ENCODE results near the gene ARHGAP23.
"Not testable (repeated sequence)": the region's sequence is repeated elsewhere in the genome, so short reads cannot be mapped to it uniquely, and the experiment has no call there.

The ARHGAP23 gene

DNA sequence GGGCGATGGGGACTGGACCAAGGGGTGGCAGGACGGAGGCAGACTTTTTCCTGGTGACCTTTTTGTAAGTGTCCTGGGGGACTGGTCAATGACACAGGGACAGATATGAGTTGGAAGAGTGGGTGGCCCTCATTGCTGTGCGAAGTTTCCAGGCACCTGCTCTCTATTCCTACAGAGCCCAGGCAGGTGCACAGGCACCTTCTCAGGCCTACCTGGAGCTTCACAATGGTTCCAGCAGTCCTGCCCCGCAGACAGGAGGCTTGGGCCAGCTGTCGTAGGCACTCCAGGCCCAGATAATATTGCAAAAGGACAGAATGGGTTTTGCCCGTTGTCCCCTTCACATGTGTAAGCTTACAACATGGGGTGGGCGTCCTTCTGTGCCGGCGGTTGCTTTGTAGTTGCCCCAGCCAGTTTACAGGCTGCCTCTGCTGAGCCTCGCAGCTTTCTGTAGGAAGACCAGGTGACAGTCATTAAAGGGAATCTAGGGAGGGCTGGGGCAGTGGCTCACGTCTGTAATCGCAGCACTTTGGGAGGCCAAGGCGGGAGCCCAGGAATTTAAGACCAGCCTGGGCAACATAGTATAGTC, 84.3 kb downstream of the ARHGAP23 start:
- no peak for DNase-seq (ENCODE audit: low read depth in 3 of 3)

DNA sequence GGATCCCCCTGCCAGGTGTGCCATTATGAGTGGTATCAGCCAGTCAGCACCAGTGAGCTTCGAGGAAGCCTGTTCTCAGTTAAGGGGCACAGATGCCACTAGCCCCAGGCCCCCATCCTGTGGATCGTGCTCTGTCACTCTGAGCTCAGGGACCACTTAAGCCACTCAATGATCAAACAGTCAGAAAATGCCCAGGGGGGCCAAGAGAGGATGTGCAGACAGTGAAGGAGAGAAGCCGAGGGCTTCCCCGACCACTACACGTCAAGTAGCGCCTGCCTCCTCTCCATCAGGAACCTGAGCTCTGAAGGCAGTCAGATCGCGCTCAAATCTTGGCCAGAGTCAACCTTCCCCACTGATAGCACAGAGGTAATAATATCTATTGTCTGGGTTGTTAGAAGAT, 98.3 kb downstream of the ARHGAP23 start:
- not testable (repeated sequence) for DNase-seq (ENCODE audit: low read depth in 3 of 3)

DNA sequence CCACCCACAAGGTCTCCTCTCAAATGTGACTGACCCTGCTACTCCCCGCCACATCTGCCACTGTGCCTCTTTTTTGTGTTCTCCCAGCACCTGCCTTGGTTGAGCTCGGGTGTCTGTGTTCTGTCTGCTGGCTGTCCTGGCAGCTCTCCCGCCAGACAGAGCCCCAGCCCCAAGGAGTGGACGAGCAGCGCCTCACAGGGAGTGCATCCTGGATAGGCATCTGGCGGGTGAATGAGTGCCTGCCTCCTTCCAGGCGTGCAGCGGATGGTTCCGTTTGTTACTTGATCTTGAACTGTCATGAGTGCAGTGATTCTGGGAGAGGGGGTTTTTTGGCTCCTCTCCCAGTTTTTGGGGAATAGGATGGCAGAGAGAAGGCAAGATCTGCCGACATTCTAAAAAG, 99.9 kb downstream of the ARHGAP23 start:
- DNase-seq (ENCODE audit: low read depth in 3 of 3): not testable (repeated sequence)

DNA sequence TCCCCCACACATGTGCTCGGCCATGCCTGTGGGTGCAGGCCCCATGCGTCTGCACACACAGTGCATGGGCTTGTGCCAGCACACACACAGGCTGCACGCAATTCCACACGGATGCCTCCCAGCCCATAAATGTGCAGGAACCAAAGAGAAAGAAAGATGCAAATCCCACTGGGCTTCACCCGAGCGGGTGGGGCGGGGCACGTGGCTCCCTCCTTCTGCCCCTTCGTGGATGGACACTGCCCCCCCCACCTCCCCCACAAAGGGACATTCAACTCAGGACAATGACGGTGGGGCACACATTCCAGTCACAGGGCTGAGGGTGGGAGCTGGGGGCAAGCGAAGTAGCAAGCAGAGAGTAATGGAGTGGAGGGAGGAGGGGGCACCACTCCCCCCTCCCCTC, 102.6 kb downstream of the ARHGAP23 start:
- not testable (repeated sequence) for DNase-seq (ENCODE audit: low read depth in 3 of 3)

DNA sequence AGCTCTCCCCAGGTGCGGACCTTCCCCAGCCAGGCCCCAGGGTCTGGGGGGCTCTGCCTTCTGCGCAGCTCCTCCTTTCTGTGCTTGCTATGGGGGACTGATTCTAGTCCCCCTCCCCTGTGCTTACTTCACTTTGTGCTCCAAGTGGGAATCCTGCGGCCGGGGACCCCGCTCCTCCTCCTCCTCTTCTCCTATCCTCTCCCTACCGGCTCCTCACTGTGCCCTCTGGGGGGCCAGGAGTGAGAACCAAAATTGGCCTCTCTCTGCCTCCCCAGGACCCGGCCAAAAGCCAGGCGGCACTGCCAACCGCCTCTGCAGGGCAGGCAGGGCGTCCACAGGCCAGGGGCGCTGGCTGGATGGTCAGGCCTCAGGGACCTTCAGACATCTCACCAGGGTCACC, 103.5 kb downstream of the ARHGAP23 start:
- DNase-seq (ENCODE audit: low read depth in 3 of 3): not testable (repeated sequence)

DNA sequence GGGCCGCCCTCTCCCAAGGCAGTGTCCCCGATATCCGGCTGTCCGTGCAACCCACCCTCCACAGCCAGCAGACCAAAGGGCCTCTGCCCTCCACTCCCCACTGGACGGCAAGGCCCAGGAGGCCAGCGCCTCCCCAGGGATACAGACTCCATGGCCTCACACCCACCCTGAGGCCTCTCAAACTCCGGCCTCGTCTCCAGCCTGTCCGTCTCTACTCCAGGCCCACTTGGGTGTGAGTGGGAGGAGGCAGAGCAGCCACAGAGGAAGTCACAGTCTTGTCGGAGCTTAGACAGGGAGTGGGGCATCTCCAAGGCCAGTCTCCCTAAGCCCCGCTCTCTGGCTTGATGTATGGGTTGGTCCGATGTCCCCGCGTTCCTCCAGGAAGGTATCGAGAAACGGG, 104.2 kb downstream of the ARHGAP23 start:
- DNase-seq (ENCODE audit: low read depth in 3 of 3): no peak

DNA sequence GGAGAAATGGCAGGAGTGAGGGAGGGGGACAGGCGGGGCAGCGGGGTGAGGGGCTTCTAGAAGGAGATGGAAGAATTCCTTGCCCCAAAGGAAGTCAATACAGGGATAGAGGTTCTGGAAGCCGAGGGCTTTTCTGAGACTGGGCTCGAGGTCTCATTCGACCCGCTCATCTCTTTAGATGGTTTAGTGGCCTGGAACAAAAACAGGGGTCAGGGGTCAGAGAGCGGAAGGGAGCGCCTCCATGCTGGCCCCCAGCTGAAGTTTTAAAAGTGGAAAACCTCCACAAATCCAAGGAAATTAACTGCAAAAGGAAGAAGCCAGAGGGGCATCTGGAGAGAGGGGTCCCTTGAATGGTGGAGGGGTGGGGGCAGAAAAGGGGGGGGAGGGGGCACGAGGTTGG, 105.0 kb downstream of the ARHGAP23 start:
- DNase-seq (ENCODE audit: low read depth in 3 of 3): no peak

DNA sequence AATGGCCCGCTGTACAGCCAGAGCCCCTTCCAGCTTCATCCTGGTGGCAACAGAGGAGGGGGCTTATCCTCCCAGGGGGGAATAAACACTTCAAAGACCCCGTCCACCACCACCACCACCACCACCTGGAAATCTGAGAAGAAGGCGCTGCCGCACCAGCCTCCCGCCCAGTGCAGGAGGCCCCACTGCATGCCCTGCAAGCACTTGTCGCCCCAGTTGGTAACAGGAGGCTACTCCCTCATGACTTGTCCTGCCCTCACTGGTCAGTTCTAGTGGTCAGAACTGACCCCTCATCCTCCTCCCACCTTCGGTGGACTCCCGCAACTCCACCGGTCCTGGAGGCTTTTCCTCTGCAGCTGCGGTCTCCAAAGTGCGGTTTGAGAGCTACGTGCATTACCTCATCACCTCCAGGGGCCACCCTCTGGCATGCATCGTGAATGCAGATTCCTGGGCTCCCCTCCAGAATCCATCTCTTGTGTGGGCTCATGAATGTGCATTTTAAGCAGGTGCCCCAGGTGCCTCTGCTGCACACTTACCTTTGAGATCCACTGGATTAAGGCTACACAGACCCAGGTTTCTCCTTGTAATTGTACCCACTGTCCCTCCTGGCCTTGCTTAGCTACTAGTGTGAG, 105.7 kb downstream of the ARHGAP23 start:
- no peak for DNase-seq (ENCODE audit: low read depth in 3 of 3)

DNA sequence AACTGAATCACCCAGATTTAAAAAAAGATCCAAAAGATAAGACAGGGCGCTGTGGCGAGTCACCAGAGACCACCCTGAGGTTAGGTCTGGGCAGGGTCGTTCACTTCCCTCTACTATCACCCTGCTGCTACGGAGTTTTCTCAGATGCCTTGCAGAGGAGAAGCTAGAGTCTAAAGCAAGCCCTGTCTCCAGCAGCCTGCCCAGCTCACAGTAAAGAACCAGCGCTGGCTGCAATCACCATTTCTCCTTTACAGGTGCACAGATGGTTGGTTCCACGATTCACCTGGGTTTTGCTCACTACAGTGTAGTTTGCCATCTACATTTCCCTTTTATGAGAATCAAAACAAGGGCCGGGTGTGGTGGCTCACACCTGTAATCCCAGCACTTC, 106.2 kb downstream of the ARHGAP23 start:
- no peak for DNase-seq (ENCODE audit: low read depth in 3 of 3)

DNA sequence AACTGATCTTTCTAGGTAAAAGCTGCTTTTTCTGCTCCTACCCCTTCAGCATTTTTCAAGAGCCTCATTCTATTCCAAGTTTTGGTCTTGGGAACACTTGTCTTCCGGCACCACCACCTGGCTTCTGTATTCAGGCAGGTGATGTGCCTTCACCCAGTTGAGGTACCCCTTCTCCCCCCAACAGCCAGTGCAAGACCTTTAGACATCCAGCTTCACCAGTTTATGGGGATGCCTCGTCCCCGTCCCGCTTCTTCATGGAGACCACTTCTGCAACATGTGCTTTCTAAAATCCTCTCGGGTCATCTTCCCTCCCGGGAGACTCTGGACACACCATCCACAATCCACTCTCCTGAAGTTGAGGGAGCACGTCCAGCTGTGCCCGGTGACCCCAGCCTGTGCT, 107.6 kb downstream of the ARHGAP23 start:
- no peak for DNase-seq (ENCODE audit: low read depth in 3 of 3)

DNA sequence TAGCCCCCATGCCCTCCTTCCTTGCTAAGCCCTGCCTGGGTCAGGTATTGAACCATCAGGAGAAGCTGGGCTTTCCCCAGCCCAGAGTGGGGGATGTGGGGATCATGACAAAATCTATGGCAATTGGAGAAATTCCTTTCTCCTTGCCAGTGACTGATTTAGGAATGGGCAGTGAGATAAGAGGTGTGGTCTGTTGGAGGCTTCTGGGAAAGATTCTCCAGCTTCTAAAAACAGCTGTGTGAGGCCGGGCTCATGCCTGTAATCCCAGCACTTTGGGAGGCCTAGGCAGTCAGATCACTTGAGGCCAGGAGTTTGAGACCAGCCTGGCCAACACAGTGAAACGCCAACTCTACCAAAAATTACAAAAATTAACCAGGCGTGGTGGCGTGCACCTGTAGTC, 108.4 kb downstream of the ARHGAP23 start:
- no peak for DNase-seq (ENCODE audit: low read depth in 3 of 3)

DNA sequence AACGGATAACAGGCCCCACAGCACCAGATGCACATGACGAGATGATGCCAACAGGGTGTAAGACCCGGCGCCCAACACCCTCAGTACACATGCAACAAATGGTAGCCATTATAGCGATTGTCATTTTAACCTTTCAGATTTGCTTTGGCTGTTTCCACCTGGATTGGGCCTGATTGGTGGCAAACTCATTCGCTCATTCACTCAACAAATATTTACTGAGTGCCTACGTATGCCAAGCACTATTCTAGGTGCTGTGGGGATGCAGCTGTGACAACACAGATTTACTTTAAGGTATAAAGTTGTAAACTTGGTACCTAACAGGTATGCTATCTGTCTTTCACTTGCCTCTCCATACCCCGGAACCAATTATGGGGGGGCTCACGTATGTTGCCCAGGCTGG, 110.6 kb downstream of the ARHGAP23 start:
- DNase-seq (ENCODE audit: low read depth in 3 of 3): no peak

DNA sequence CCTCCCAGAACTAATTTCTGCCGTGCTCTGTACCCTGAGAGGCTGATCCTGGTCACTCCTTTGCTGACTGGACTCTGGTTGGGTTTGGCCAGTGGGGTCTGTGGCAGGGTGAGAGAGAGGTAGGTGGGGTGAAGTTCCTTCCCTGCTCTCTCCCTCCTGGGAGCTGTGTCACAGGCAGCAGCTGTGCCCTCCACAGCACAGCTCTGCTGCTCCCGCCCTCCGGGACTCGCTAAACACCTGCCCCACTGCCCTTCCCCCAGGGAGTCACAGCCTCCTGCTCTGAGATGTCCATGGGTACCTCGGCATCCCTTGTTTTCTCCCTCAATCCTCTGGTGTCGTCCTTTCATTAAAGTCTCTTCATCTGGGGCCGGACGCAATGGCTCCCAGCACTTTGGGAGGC, 111.1 kb downstream of the ARHGAP23 start:
- DNase-seq (ENCODE audit: low read depth in 3 of 3): no peak

DNA sequence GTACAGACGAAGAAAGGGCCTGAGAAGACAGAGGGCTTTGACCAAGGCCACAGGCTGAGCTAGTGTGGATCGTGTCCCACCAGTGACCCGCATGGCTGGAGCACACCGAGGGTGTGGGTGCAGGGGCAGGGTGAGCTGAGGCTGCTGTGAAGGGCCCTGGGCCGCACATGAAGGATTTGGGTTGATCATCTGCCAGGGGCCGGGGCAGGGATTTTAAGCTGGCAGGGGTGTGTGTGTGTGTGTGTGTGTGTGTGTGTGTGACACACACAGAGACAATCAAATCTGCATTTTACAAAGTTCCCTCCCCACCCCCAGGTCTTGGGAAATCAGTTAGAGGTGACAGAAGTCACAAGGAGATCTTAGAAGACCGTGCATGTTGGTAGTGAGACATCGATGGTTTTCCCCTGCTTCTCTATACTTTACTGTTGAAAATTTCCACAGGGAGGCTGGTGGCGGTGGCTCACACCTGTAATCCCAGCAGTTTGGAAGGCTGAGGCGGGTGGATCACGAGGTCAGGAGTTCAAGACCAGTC, 112.3 kb downstream of the ARHGAP23 start:
- no peak for DNase-seq (ENCODE audit: low read depth in 3 of 3)

DNA sequence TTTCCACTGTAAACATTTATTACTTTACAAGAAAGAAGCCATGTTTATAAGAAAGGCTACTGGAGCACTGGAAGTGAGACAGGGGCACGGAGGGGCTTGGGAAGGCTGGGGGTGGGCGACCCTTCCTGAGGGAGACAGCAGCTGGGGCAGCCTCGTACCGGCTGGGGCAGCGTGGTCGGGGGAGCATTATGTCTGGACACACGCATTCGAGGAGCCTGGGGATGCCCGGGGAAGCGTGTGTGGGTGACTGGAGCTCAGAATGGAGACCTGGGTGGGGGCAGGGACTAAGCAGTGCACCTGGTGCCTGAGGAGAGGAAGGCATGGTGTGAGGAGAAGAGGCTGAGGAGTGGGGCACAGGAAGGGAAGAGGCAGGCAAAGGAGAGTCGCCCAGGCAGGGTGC, 113.0 kb downstream of the ARHGAP23 start:
- DNase-seq (ENCODE audit: low read depth in 3 of 3): no peak

DNA sequence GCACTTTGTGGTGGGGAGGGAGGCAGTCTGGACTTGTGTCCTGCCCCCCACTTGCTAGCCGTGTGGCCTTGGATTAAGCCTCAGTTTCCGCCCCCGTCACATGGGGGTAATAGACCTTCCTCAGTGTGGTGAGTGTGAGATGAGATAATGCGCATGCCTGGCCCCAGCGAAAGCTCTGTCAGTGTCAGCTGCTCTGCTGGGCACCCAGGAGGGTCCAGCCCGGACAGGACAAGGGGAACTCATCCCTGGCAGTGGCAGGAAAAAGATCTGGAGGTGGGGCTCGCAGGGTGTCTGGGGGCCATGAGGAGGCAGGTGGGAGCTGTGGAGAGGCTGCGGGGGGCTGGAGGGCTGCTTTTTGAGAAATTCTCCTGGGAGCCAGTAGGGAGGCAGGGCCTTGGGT, 114.0 kb downstream of the ARHGAP23 start:
- no peak for DNase-seq (ENCODE audit: low read depth in 3 of 3)

DNA sequence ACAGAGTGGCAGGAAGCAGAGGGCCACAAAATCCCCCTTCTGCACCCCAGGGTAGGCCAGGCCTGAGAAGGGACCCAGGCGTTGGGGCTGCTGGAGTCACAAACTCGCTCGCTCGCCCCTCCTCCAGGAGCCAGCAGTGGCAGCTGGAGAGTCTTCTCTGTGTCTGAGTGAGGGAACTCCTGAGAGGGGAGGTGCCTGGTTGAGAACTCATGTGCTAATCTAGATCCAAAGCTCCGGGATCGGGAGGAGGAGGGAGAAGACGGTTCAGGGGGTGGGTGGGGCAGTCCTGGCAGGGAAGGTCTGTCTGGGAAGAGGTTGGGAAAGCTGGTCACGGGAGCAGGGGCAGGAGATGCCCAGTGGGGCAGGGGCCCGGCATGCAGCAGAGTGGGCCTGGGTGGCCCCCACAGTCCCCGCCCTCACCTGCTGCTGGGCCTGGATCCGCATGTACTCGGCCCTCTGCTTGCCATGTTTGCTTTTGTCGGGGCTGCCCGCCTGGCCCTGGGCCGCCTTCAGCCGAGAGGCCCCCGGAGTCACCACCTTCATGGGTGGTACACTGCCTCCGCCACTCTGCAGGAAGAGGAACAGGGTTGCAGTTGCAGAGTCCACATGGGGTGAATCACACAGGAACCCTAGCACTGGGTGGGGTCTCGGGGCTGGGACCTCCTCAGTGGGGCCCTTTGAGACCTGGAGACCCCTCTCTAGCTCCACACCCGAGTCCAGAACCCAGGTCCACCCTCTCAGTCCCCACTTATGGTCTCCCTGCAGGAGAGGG, 115.3 kb downstream of the ARHGAP23 start:
- no peak for DNase-seq (ENCODE audit: low read depth in 3 of 3)

DNA sequence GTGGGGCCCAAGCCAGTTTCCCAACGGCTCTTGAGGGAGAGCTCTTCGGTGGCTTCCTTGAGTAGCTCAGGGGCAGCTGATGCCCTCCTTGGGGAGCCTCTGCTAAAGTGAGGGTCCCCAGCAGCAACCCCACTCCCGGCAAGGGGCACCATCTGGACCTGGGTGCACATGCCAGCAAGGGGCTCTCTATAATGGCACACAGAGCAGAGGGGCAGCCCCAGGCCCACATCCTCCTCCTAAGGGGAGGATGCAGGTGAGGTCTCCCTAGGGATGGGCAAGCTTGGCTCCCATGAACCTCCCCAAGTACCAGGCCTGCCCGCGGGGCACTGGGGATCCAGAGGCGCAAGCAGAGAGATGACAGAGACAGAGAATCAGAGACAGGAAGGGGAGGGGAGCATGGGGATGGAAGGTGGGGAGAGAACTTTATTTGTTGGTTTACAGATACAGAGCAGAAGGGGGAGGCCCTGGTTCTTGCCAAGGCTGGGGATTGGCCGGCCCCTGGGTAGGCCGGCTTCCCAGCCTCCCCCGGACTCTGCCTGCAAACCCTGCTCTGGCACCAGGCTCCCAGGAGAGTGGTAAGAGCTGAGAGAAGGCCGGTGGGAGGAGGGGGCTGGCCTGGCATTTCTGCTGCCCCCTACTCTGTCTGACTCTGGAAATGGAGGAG, 116.0 kb downstream of the ARHGAP23 start:
- DNase-seq (ENCODE audit: low read depth in 3 of 3): no peak

DNA sequence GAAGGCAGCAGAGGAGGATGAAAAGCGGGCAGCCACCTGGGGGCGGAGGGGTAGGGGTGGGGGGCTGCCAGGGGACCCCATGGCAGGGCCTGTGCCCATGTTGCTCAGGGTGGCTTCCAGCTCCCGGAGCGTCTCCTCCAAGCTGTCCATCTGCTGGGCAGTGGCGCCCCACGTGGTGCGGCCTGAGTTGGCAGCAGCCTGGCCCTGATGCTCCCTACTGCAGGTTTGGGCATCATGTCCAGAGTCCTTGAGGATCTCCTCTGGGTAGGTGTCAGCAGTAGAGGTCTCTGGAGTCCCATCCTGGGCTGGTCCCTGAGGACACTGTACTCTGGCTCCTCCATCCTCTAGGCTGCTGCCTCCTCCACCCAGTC, 116.6 kb downstream of the ARHGAP23 start:
- no peak for DNase-seq (ENCODE audit: low read depth in 3 of 3)

DNA sequence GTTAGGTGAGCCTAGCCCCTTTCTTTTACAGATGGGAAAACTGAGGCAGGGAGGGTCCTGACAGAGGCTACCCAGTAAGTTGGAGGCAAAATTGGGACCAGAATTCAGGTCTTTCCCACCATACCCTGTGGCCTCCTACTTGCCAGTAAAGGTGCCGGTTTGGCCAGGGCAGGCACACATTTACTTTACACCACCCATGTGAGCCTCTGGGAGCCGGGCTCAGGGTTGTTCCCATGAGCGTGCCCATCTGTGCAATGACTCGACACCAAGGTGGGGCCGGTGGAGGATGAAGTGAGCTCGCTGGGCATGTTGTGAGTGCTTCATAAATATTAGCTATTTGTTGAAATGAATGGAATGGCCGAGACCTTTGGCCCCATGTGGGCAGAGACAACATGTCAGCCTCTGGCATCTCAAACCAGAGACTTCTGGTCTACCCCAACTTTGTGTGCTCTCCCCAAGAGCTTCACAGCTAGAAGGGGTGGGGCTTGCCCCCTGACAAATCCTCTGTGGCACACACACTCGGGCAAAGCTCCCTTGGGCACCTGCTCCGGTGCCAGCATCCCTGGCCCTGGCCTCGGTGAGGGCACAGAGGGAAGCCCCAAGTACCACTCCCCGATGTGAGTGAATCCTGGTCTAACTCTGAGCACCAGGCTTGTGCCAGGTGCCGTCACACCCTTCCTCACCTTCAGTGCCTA, 117.4 kb downstream of the ARHGAP23 start:
- DNase-seq (ENCODE audit: low read depth in 3 of 3): no peak

DNA sequence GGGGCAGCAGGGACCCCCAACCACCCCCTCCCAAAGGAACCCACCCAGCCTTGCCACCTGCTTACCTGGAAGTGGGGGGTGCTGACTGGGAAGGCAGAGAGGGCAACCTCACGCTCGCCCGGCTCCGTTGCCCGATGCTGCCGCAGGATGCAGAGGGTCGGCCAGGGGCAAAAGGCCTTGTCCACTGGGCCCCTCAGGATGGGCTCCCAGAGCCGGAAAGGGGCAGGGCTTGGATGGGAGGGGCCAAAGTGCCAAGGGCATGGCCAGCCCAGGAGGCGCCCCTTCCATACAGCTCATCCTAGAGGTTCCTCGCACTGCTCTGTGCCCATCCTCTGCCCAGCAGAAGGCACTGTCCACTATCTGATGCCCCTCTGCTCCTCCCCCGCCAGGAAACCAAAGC, 118.1 kb downstream of the ARHGAP23 start:
- DNase-seq (ENCODE audit: low read depth in 3 of 3): no peak

DNA sequence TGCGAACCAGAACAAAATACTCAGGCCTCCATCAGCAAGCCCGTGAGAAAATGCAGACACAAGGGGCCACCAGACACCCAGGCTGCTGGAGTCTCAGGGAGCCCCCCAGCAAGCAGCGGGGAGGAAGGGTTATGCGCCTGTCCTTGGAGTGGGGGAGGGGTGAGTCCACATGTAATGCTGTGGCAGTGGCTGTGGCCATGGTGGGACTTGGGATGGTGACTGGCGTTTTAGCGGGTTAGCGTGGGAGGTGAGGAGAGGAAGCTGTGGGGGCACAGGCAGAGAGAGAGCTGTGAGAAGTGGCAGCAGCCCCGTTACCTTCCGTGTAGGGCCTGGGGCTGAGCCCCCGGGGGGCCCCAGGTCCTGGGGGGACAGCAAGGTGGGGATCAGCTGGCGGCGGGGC, 119.2 kb downstream of the ARHGAP23 start:
- DNase-seq (ENCODE audit: low read depth in 3 of 3): no peak
